NT2/D1 (cell line): ENCODE results near the gene UAP1.

ENCODE experiments used
- SUZ12 ChIP-seq: IDR thresholded peaks from 2 replicates; pipeline ENCODE4 v1.6.1; 2011; ENCODE audit not compliant: insufficient read length, insufficient read depth; ENCODE audit errors: extremely low read depth
- ZNF274 ChIP-seq: IDR thresholded peaks from 2 replicates; pipeline ENCODE4 v1.6.1; 2011; ENCODE audit warnings: mild to moderate bottlenecking, low read depth, low read length

GRCh38 chr1:162641114-162641513 lies 79.6 kb downstream of the UAP1 start:
- TF ChIP-seq ZNF274 (no peak), SUZ12 (no peak)
